ENCODE results near the gene SPIN2B. TPM values are rescaled to one million over a fixed set of nuclear protein-coding genes. Genes with fewer than 3 reads are reported as not detected.

SPIN2B gene
- total and polyA plus RNA-seq, 2 of the 8 experiments (the other 6 are each of a cell fraction or from before 2014, with no cell fraction given) = 7.4 to 12.8 TPM

DNA sequence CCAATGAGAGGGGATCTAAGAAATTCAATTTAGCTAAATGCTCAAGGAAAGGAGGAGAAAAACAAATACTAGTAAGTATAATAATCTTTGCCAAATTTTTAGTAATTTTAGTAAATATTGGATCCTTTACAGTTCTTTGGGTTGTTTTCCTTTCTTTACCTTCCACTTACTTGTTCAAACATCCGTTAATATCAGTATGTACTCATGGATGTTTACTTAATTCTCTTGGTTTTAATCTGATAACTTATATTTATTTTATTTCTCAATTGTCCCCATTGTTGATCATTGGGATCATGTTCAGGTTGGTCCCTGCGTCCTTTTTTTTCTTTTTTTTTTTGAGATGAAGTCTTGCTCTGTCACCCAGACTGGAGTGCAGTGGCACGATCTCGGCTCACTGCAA lies 46.9 kb downstream of the SPIN2B start (continued):
- TF ChIP-seq BRCA1 (IDR thresholded peaks at IDR 0.05; ENCODE audit: low read depth, low read length) (no peak), TBP (IDR thresholded peaks at IDR 0.05; ENCODE audit: low read depth, low read length) (no peak), GABPA (IDR thresholded peaks at IDR 0.05; ENCODE audit: borderline replicate concordance, insufficient read depth, low read length) (no peak), KDM5A (IDR thresholded peaks at IDR 0.05; ENCODE audit: low read length) (no peak)
